Peyer's patch (tissue), 4 donors: ENCODE data around the gene FOXD4L3. TPM values are rescaled to one million over a fixed set of nuclear protein-coding genes. Genes with fewer than 3 reads are reported as not detected.
"Not testable (repeated sequence)": the region's sequence is repeated elsewhere in the genome, so short reads cannot be mapped to it uniquely, and the experiment has no call there.

ENCODE experiments used
- DNase-seq, 3 donors: peaks; one replicate each; pipeline ENCODE4 v3.0.0-alpha.2; 2017 to 2019
- H3K27ac ChIP-seq, 4 donors: fragments of 200-600 bp; sonication (generic); one replicate each; pipeline ENCODE4 v1.5.1; 2016 to 2019
- H3K27me3 ChIP-seq, 2 donors: fragments of 200-600 bp; sonication (generic); one replicate each; pipeline ENCODE4 v1.5.1; 2019
- H3K36me3 ChIP-seq, 3 donors: fragments of 200-600 bp; sonication (generic); one replicate each; pipeline ENCODE4 v1.5.1; 2016 to 2019
- H3K4me1 ChIP-seq, 4 donors: fragments of 200-600 bp; sonication (generic); one replicate each; pipeline ENCODE4 v1.5.1; 2016 to 2019
- H3K4me3 ChIP-seq, 4 donors: fragments of 200-600 bp; sonication (generic); 1 replicate in 3 of 4; 2 replicates in 1 of 4; pipeline ENCODE4 v1.5.1; 2016 to 2019; ENCODE audit warnings: mild to moderate bottlenecking in 1 of 4
- H3K9me3 ChIP-seq, 4 donors: fragments of 200-600 bp; sonication (generic); one replicate each; pipeline ENCODE4 v1.5.1; 2016 to 2019; ENCODE audit warnings: mild to moderate bottlenecking in 1 of 4
- CTCF ChIP-seq, 6 experiments: fragments of 450-650 bp in 4 of 6; fragments of 200-600 bp in 2 of 6; sonication (generic) in 1 of 6; IDR thresholded peaks; one replicate each; pipeline ENCODE4 v1.5.1; 2017 to 2019; ENCODE audit warnings: antibody characterized with exemption in 6 of 6, mild to moderate bottlenecking in 3 of 6, moderate library complexity in 1 of 6
- total RNA-seq, 4 donors: library from RNA; depleted of rRNA; stranded (reverse); fragments of >200 nt; gene quantifications; one replicate each; pipeline ENCODE4 v1.1.0, GENCODE V29; 2016

The FOXD4L3 gene
- total RNA-seq, 4 donors from 2014 or later, result 0.94 to 1.6 TPM; not detected in 2

GRCh38 chr9:68335935-68336334, 33.3 kb downstream of the FOXD4L3 start:
- H3K9me3 ChIP-seq, H3K4me3 ChIP-seq, H3K27ac ChIP-seq, DNase-seq, H3K4me1 ChIP-seq, H3K27me3 ChIP-seq, H3K36me3 ChIP-seq: not testable (repeated sequence)

- H3K27me3 ChIP-seq, H3K4me1 ChIP-seq, H3K27ac ChIP-seq, H3K4me3 ChIP-seq, DNase-seq, H3K36me3 ChIP-seq, H3K9me3 ChIP-seq: not testable (repeated sequence)
Measured at GRCh38 chr9:68336639-68337339, 34.1 kb downstream of the FOXD4L3 start.

GRCh38 chr9:68338000-68338399, 35.3 kb downstream of the FOXD4L3 start:
- H3K27me3 ChIP-seq, H3K36me3 ChIP-seq, DNase-seq, H3K9me3 ChIP-seq, H3K27ac ChIP-seq, H3K4me3 ChIP-seq, H3K4me1 ChIP-seq: not testable (repeated sequence)

- H3K36me3 ChIP-seq, DNase-seq, H3K4me1 ChIP-seq, H3K9me3 ChIP-seq, H3K27me3 ChIP-seq, H3K4me3 ChIP-seq, H3K27ac ChIP-seq: not testable (repeated sequence)
- TF ChIP-seq CTCF (IDR thresholded peaks at IDR 0.05), result peak in 2 of 6 experiments; percentile 5 to 18
Measured at GRCh38 chr9:68342265-68343025, 39.8 kb downstream of the FOXD4L3 start.

- DNase-seq, H3K27me3 ChIP-seq, H3K9me3 ChIP-seq, H3K27ac ChIP-seq, H3K36me3 ChIP-seq, H3K4me1 ChIP-seq, H3K4me3 ChIP-seq: not testable (repeated sequence)
Measured at GRCh38 chr9:68343242-68343641, 40.6 kb downstream of the FOXD4L3 start.

GRCh38 chr9:68343992-68344391, 41.3 kb downstream of the FOXD4L3 start:
- H3K4me1 ChIP-seq, H3K36me3 ChIP-seq, H3K27ac ChIP-seq, H3K9me3 ChIP-seq, H3K4me3 ChIP-seq, DNase-seq, H3K27me3 ChIP-seq: not testable (repeated sequence)

GRCh38 chr9:68351689-68352088, 49.0 kb downstream of the FOXD4L3 start:
- H3K4me3 ChIP-seq, H3K27me3 ChIP-seq, H3K27ac ChIP-seq, H3K9me3 ChIP-seq, DNase-seq, H3K36me3 ChIP-seq, H3K4me1 ChIP-seq: not testable (repeated sequence)

Other genes starting within 250 kb of the FOXD4L3 start
- gene ZNG1C, start 60.9 kb upstream of the FOXD4L3 start, total RNA-seq, result 10 to 100 TPM; 43.7 to 53.9 (median 45.1) TPM
- 10 to 100 TPM in 3 of 4 donors, 1 to 10 TPM in 1; 7.5 to 30.5 (median 23.6) TPM for gene PGM5, start 53.7 kb downstream of the FOXD4L3 start, total RNA-seq
- gene TMEM252, start 238.0 kb downstream of the FOXD4L3 start, total RNA-seq, result 10 to 100 TPM in 3 of 4 donors, not detected in 1; 47.3 to 66.8 (median 55.3) TPM